GM19455 (cell line): ENCODE data around the gene FFAR1.

Experiments used
- ATAC-seq: cut with Tn5 transposase; IDR thresholded peaks from one replicate; pipeline ENCODE4 v1.9.1; 2021; ENCODE audit not compliant: unreplicated experiment

Gene FFAR1, protein sequence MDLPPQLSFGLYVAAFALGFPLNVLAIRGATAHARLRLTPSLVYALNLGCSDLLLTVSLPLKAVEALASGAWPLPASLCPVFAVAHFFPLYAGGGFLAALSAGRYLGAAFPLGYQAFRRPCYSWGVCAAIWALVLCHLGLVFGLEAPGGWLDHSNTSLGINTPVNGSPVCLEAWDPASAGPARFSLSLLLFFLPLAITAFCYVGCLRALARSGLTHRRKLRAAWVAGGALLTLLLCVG (N-terminal part only)

GRCh38 chr19:35347171-35347929 is at the start of gene FFAR1:
FFAR1 (plus strand) TSS chr19:35347902; CDS start chr19:35351552, 3,650 bp downstream.
- peak; percentile 54 for ATAC-seq

GRCh38 chr19:35297922-35298321 is 49.8 kb upstream of the FFAR1 start:
- no peak for ATAC-seq

DNA sequence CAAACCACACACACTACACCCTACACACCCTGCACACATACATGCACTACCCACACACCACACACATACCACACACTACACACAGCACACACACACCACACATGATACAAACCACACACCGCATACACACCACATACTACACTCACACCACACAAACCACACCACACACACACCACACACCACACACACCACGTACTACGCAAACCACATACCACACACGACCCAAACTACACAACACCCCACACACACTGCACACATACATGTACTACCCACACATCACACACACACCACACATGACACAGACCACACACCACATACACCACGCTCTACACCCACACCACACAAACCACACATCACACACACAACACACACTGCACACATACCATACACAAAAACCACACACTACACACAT is 49.1 kb upstream of the FFAR1 start:
- ATAC-seq, result no peak

DNA sequence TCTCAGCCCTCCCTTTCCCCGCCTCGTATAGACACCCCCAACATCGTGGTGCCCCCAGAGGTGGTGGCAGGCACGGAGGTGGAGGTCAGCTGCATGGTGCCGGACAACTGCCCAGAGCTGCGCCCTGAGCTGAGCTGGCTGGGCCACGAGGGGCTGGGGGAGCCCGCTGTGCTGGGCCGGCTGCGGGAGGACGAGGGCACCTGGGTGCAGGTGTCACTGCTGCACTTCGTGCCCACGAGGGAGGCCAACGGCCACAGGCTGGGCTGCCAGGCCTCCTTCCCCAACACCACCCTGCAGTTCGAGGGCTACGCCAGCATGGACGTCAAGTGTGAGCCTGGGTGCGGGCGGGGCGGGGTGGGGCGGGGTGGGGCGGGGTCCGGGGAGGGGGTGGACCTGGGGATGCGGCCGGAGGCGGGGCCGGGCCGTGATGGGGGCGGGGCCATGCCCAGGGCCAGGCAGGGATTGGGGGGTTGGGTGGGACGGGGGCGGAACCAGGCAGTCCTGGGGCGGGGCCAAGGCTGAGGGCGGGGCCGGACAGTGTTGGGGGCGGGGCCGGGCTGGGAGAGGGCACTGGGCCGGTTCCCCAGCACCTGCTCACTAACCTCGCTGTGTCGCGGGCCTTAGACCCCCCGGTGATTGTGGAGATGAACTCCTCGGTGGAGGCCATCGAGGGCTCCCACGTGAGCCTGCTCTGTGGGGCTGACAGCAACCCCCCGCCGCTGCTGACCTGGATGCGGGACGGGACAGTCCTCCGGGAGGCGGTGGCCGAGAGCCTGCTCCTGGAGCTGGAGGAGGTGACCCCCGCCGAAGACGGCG is 48.0 kb upstream of the FFAR1 start:
- ATAC-seq, result no peak

DNA sequence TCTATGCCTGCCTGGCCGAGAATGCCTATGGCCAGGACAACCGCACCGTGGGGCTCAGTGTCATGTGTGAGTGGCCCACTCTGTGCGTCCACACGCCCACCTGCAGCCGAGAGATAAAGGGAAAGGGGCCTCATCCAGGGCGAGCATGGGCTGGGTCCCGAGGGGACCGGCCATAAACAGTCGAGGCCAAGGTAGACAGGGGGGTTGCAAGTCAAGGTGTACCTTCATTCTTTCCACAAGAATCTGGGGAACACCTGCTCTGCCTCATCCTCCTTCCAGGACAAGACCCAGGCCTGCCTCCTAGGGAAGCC is 47.4 kb upstream of the FFAR1 start:
- no peak for ATAC-seq

GRCh38 chr19:35301961-35302360 is 45.7 kb upstream of the FFAR1 start:
- ATAC-seq, result no peak

GRCh38 chr19:35302446-35302845 is 45.3 kb upstream of the FFAR1 start:
- no peak for ATAC-seq

DNA sequence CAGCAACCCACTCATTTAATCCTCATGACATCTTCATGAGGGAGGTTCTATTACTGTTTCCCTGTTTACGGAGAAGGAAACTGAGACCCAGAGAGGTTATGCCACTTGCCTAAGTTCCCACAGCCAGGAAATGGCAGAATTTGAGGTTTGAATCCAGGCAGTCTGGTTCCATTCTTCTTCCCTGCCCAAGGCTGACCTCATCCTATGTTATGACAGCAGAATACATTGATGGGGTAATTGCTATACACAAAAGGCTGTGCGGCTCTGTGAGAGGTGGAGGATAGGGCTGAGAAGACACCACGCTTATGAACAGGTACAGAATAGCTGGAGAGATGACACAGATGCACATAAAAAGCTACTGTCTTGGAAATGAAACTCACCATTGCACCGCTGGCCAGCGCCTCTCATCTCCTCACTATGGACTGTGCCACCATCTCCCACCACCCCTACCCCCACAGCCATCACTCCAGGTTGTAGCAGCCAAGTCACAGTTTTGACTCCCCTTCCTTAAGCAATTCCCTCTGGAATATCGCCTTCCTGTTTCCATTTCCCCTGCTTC is 44.3 kb upstream of the FFAR1 start:
- no peak for ATAC-seq

GRCh38 chr19:35304036-35304435 is 43.7 kb upstream of the FFAR1 start:
- ATAC-seq, result no peak

DNA sequence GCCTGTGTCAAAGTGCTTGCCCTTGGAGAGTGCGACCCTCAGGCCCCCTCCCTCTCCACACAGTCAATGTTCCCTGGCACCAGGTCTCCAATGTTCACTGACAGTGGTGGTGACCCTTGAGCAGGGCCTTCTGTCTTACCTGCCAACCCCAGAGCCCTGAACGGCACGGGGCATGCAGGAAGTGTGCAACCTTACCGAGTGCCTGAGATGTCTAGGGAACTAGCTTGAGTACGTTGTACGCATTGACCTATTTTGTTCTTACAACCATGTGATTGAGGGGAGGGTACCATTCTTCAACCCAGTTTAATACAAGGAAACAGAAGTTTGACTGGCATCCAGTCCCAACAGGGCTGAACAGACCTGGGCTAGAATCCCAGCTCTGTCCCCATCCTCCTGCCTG is 42.5 kb upstream of the FFAR1 start:
- ATAC-seq, result no peak

DNA sequence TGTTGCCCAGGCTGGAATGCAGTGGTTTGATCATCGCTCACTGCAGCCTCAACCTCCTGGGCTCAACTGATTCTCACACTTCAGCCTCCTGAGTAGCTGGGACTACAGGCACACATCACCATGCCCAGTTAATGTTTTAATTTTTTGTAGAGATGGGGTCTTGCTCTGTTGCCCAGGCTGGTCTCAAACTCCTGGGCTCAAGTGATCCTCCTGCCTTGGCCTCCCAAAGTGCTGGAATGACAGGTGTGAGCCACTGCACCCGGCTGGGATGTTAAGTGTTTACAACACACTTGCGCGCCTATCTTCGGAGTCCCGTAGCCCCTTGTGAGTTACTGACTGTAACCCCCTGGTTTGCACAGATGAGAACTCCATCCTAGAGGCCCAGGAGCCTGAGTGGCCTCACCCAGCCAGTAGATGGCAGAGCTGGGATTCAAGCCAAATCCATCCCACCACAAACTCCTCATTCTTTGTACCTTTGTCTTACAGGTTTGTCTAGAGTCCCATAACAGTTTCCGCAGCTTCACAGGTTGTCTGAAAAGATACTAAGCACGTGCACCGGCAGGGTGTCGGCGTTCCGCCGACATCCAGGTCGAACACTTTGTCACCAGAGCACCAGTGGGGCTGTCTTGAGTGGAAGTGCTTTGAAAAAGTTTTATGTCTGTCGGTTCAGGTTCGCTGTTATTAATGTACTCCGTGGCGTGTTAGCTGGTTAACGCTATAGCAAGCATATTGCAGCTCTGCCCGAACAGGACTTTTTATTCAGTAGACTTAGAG is 41.0 kb upstream of the FFAR1 start:
- no peak for ATAC-seq

GRCh38 chr19:35307931-35308330 is 39.8 kb upstream of the FFAR1 start:
- ATAC-seq, result no peak

DNA sequence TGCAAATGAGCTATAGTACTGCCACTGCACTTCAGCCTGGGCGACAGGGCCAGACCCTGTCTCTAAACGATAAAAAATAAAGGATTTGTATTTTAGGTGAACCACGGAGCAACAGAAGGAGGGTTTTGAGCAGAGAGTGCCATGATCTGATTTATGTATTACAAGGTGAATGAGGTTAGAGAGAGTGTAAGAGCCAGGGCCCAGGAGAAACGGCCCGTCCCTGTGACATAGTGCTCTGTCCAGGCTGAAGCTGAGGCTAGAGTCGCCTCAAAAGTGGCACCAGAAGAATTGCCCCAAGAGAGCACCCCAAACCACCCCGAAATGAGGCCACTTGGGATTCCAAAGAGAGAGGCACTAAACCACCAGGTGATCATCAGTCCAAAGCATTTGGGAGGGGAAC is 38.8 kb upstream of the FFAR1 start:
- no peak for ATAC-seq

GRCh38 chr19:35309481-35310279 is 38.0 kb upstream of the FFAR1 start:
- no peak for ATAC-seq

GRCh38 chr19:35310331-35310730 is 37.4 kb upstream of the FFAR1 start:
- ATAC-seq, result no peak

DNA sequence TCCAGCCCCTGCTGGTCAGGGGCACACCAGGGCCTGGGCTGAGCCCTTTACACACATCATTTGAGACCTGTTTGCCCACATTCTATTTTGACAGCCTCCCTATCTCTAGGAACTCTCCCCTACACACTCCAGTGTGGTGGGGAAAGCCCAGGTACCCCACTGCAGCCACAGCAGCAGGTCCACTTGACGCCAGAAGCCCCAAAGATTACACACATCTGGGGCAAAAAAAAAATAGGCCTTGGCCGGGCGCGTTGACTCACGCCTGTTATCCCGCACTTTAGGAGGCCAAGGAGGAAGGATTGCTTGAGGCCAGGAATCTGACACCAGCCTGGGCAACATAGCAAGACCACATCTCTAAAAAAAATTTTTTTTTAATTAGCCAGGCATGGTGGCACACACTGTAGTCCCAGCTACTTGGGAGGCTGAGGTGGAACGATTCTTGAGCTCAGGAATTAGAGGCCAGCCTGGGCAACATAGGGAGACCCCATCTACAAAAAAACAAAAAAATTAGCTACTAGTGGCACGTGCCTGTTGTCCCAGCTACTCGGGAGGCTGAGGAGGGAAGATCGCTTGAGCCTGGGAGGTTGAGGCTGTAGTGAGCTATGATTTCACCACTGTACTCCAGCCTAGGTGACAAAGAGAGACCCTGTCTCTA is 36.8 kb upstream of the FFAR1 start:
- ATAC-seq, result no peak

GRCh38 chr19:35311901-35312665 is 35.6 kb upstream of the FFAR1 start:
- no peak for ATAC-seq

GRCh38 chr19:35313587-35313986 is 34.1 kb upstream of the FFAR1 start:
- ATAC-seq, result no peak

DNA sequence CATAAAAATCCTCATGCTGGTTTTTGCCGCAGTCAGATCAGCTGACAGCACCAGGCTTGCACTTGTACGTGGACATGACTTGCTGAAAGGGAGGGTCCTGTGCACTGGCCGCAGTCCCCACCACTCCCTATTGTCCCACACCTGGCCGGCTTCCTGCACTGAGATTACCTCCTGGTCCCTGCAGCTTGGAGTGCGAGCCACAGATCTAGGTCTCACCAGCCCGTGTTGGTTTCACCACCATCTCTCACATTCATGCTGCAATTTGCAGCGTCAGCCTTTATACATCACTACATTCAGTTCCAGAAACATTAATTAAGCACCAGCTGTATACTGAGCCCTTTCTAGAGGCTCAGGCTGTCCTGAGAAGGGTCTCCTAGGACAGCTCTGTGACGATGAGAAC is 33.7 kb upstream of the FFAR1 start:
- ATAC-seq, result no peak
